Upper lobe of left lung (tissue), 6 donors: Measurements from ENCODE around the gene TK2. TPM values are rescaled to one million over a fixed set of nuclear protein-coding genes. Genes with fewer than 3 reads are reported as not detected.
"Not testable (repeated sequence)": the region's sequence is repeated elsewhere in the genome, so short reads cannot be mapped to it uniquely, and the experiment has no call there.

Source experiments
- ATAC-seq, 2 donors: fragments of 200-7000 bp; cut with Tn5 transposase; one replicate each; pipeline ENCODE4 v1.9.1; 2022; ENCODE audit warnings: mild to moderate bottlenecking in 2 of 2, moderate library complexity in 2 of 2; ENCODE audit not compliant: low FRiP score in 2 of 2
- DNase-seq, 2 donors: peaks; one replicate each; pipeline ENCODE4 v3.0.0-alpha.2; 2019 to 2020
- H3K27ac ChIP-seq, 4 donors: fragments of 200-600 bp; sonication (generic); one replicate each; pipeline ENCODE4 v1.5.1; 2016 to 2019
- H3K27me3 ChIP-seq, 4 donors: fragments of 200-600 bp; sonication (generic); one replicate each; pipeline ENCODE4 v1.5.1; 2017 to 2019
- H3K36me3 ChIP-seq, 4 donors: fragments of 200-600 bp; sonication (generic); one replicate each; pipeline ENCODE4 v1.5.1; 2016 to 2019
- H3K4me1 ChIP-seq, 4 donors: fragments of 200-600 bp; sonication (generic); one replicate each; pipeline ENCODE4 v1.5.1; 2018 to 2019
- H3K4me3 ChIP-seq, 4 donors: fragments of 200-600 bp; sonication (generic); one replicate each; pipeline ENCODE4 v1.5.1; 2017 to 2019; ENCODE audit warnings: mild to moderate bottlenecking in 2 of 4, moderate library complexity in 1 of 4
- H3K9me3 ChIP-seq, 4 donors: fragments of 200-600 bp; sonication (generic); one replicate each; pipeline ENCODE4 v1.5.1; 2018 to 2019
- EP300 ChIP-seq, 4 donors: sonication (generic); formaldehyde crosslinking; IDR thresholded peaks; one replicate each; pipeline ENCODE4 v1.5.1; 2017; ENCODE audit warnings: antibody characterized with exemption in 4 of 4, control low read depth in 2 of 4
- POLR2A ChIP-seq, 4 donors: fragments of 450-650 bp; IDR thresholded peaks; one replicate each; pipeline ENCODE4 v1.5.1; 2016 to 2017; ENCODE audit warnings: antibody characterized with exemption in 4 of 4, mild to moderate bottlenecking in 2 of 4
- POLR2AphosphoS5 ChIP-seq, 2 donors: sonication (generic); formaldehyde crosslinking; IDR thresholded peaks; one replicate each; pipeline ENCODE4 v1.5.1; 2017; ENCODE audit warnings: antibody characterized with exemption in 2 of 2
- WGBS, 2 donors: methylation state at CpG; one replicate each; pipeline ENCODE4 v1.1.5; 2017 to 2018; 5-methylcytosine and 5-hydroxymethylcytosine counted together
- total RNA-seq, 6 donors: library from RNA; depleted of rRNA in 4 of 6; stranded (reverse); fragments of >200 nt in 4 of 6; gene quantifications; one replicate each; pipeline versions ENCODE4 v1.1.0 to v1.2.1, GENCODE V29; 2016 to 2021
- TF ChIP-seq, protein P1 (sequence below), 6 experiments: fragments of 450-650 bp in 4 of 6; fragments of 200-600 bp in 2 of 6; sonication (generic) in 2 of 6; IDR thresholded peaks; one replicate each; pipeline ENCODE4 v1.5.1; 2016 to 2019; ENCODE audit warnings: antibody characterized with exemption in 6 of 6
- donor health status: DM: no; HTN: no; CAD: no; lungs with moderate emphysema.
- donor health status: DM: no; HTN: yes; CAD: no; lungs with severe emphysema.

Gene TK2
- total RNA-seq, 6 donors from 2014 or later = 28.2 to 54.0 (median 36.6) TPM

DNA sequence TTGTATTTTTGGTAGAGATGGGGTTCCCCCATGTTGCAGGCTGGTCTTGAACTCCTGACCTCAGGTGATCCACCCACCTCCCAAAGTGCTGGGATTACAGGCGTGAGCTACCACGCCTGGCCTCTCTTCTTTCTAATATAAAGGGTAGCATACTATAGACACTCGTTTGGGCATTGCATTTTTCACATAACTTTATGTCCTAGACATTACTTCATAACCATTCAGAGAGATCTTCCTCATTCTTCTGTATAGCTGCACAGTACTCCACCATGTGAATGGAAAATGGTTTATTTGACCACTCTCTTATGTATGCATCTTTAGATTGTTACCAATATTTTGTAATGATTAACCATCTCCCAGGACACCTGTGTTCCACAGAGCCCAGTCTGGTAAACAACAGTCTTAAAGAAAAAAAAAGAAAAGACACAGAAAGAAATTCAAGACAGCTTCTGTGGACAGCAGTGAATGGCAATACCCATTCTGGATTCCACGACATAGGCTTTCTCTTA, 42.1 kb downstream of the TK2 start:
- Histone ChIP-seq H3K27me3 (no peaks in the 10 kb centered on the region), H3K4me1 (peaks cover 64 to 69% (median 66%) of the 10 kb centered on the region in 4 donors), H3K9me3 (no peaks in the 10 kb centered on the region), H3K36me3 (no peaks in the 10 kb centered on the region), H3K4me3 (no peak overlapping the region), H3K27ac (peak overlapping the region; percentile 72 to 84 (median 81))
- ATAC-seq (no peak), DNase-seq (no peak)
- WGBS, 2 donors = 66 to 67% methylated on average over 4 of the region's 4 CpGs
- TF ChIP-seq, protein P1, sequence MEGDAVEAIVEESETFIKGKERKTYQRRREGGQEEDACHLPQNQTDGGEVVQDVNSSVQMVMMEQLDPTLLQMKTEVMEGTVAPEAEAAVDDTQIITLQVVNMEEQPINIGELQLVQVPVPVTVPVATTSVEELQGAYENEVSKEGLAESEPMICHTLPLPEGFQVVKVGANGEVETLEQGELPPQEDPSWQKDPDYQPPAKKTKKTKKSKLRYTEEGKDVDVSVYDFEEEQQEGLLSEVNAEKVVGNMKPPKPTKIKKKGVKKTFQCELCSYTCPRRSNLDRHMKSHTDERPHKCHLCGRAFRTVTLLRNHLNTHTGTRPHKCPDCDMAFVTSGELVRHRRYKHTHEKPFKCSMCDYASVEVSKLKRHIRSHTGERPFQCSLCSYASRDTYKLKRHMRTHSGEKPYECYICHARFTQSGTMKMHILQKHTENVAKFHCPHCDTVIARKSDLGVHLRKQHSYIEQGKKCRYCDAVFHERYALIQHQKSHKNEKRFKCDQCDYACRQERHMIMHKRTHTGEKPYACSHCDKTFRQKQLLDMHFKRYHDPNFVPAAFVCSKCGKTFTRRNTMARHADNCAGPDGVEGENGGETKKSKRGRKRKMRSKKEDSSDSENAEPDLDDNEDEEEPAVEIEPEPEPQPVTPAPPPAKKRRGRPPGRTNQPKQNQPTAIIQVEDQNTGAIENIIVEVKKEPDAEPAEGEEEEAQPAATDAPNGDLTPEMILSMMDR (IDR thresholded peaks at IDR 0.05) = no peak
- TF ChIP-seq POLR2A (IDR thresholded peaks at IDR 0.05) (no peak), POLR2AphosphoS5 (IDR thresholded peaks at IDR 0.05) (no peak), EP300 (IDR thresholded peaks at IDR 0.05) (no peak)

- H3K27me3 ChIP-seq = no peaks in the 10 kb centered on the region
- H3K4me3 ChIP-seq = no peak overlapping the region
- H3K4me1 ChIP-seq = peaks cover 33 to 39% (median 37%) of the 10 kb centered on the region in 4 donors
- H3K27ac ChIP-seq = peak overlapping the region in 2 of 4 donors; percentile 11 to 57
- ATAC-seq (no peak), DNase-seq (no peak)
- TF ChIP-seq POLR2A (IDR thresholded peaks at IDR 0.05) = no peak
- TF ChIP-seq EP300 (IDR thresholded peaks at IDR 0.05) = no peak
- TF ChIP-seq, protein P1 (IDR thresholded peaks at IDR 0.05) = no peak
- TF ChIP-seq POLR2AphosphoS5 (IDR thresholded peaks at IDR 0.05) = no peak
- WGBS, 2 donors = 59 to 61% methylated on average over 3 of the region's 3 CpGs
- H3K9me3 ChIP-seq = no peaks in the 10 kb centered on the region
- H3K36me3 ChIP-seq = no peaks in the 10 kb centered on the region
These were observed 46.3 kb downstream of the TK2 start for GRCh38 chr16:66503612-66504011.

DNA sequence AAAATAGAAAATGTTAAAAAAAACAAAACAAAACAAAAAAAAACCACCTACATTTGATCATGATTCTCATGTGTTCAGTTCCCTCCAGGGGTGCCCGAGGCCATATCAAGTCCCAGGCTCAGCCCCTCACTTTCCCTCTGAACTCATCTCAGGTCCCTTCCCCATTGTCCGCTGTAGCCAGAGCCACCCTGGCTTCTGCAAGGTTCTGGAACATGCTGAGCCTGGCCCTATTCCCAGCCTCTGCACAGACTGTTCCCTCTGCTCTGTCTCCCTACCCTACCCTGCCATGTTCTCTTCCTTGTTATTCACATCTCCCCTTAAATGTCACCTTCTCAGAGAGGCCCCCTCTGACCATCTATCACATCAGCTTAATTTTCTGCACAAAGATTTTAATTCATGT, 46.9 kb downstream of the TK2 start:
- 91 to 95% methylated on average over 2 of the region's 2 CpGs for WGBS, 2 donors
- no peak overlapping the region for H3K4me3 ChIP-seq
- peaks cover 27 to 35% (median 32%) of the 10 kb centered on the region in 4 donors for H3K4me1 ChIP-seq
- H3K27me3 ChIP-seq = no peaks in the 10 kb centered on the region
- DNase-seq = no peak
- ATAC-seq = peak in 1 of 2 donors; percentile 69
- TF ChIP-seq POLR2AphosphoS5 (IDR thresholded peaks at IDR 0.05) = no peak
- no peak for TF ChIP-seq EP300 (IDR thresholded peaks at IDR 0.05)
- no peak for TF ChIP-seq POLR2A (IDR thresholded peaks at IDR 0.05)
- TF ChIP-seq, protein P1 (IDR thresholded peaks at IDR 0.05) = no peak
- peak overlapping the region in 3 of 4 donors; percentile 20 to 72 (median 57) for H3K27ac ChIP-seq
- no peaks in the 10 kb centered on the region for H3K9me3 ChIP-seq
- no peaks in the 10 kb centered on the region for H3K36me3 ChIP-seq

- Histone ChIP-seq H3K4me1 (peaks cover 21 to 28% (median 25%) of the 10 kb centered on the region in 4 donors), H3K27ac (peak overlapping the region in 3 of 4 donors; percentile 20 to 72 (median 57)), H3K36me3 (no peaks in the 10 kb centered on the region), H3K9me3 (no peaks in the 10 kb centered on the region), H3K4me3 (no peak overlapping the region), H3K27me3 (no peaks in the 10 kb centered on the region)
- WGBS, 2 donors = 72 to 84% methylated on average over 12 of the region's 12 CpGs
- TF ChIP-seq EP300 (IDR thresholded peaks at IDR 0.05) (peak in 1 of 4 donors; percentile 78), POLR2A (IDR thresholded peaks at IDR 0.05) (no peak), POLR2AphosphoS5 (IDR thresholded peaks at IDR 0.05) (peak; percentile 60 to 62)
- TF ChIP-seq, protein P1 (IDR thresholded peaks at IDR 0.05) = no peak
- ATAC-seq = peak; percentile 65 to 88
- peak in 1 of 2 donors; percentile 73 for DNase-seq
These were observed 47.7 kb downstream of the TK2 start for GRCh38 chr16:66502020-66502913.

- not testable (repeated sequence) for ATAC-seq, H3K4me3 ChIP-seq, H3K27me3 ChIP-seq, H3K36me3 ChIP-seq, H3K9me3 ChIP-seq, DNase-seq
- Histone ChIP-seq H3K27ac (peak overlapping the region in 1 of 4 donors; percentile 72), H3K4me1 (peaks cover 21 to 27% (median 23%) of the 10 kb centered on the region in 4 donors)
- 96 to 100% methylated on average over 3 to 4 of the region's 4 CpGs for WGBS, 2 donors
These were observed 48.4 kb downstream of the TK2 start for GRCh38 chr16:66501563-66501962.

- H3K9me3 ChIP-seq, H3K27ac ChIP-seq, H3K4me3 ChIP-seq, H3K27me3 ChIP-seq, ATAC-seq, DNase-seq, H3K36me3 ChIP-seq: not testable (repeated sequence)
- peaks cover 8 to 11% (median 9%) of the 10 kb centered on the region in 4 donors for H3K4me1 ChIP-seq
- WGBS, 2 donors = 80 to 94% methylated on average over 2 of the region's 2 CpGs
These were observed 52.0 kb downstream of the TK2 start for GRCh38 chr16:66497921-66498320.

GRCh38 chr16:66496226-66496625, 53.7 kb downstream of the TK2 start:
- not testable (repeated sequence) for H3K27me3 ChIP-seq, H3K4me3 ChIP-seq, H3K9me3 ChIP-seq, ATAC-seq, H3K27ac ChIP-seq, H3K36me3 ChIP-seq, DNase-seq, H3K4me1 ChIP-seq
- 93 to 98% methylated on average over 6 to 10 of the region's 10 CpGs for WGBS, 2 donors
